22Rv1 (cell line): Measurements from ENCODE around the gene FARS2.

Experiments used
- ZFX ChIP-seq: fragments of 450-650 bp; IDR thresholded peaks from 2 replicates; pipeline ENCODE4 v1.6.1; 2017; ENCODE audit warnings: antibody characterized with exemption, borderline replicate concordance
- TF ChIP-seq, protein P1 (sequence below): fragments of 450-650 bp; IDR thresholded peaks from 2 replicates; pipeline ENCODE4 v1.5.1; 2017; ENCODE audit warnings: mild to moderate bottlenecking

DNA sequence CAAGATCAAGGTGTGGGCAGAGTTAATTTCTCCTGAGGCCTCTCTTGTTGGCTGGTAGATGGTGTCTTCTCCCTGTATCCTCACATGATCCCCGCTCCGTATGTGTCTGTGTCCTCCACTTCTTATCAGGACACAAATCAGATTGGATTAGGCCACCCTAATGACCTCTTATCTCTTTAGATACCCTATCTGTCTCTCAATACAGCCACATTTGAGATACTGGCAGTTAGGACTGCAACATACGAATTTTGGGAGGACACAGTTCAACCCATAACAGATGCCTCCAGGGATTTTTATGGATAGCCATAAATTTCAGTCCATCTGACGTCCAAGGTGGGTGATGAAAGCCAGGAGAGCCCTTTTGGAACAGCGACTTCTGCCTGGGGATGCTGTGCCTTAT, 376.4 kb downstream of the FARS2 start:
- TF ChIP-seq, protein P1, sequence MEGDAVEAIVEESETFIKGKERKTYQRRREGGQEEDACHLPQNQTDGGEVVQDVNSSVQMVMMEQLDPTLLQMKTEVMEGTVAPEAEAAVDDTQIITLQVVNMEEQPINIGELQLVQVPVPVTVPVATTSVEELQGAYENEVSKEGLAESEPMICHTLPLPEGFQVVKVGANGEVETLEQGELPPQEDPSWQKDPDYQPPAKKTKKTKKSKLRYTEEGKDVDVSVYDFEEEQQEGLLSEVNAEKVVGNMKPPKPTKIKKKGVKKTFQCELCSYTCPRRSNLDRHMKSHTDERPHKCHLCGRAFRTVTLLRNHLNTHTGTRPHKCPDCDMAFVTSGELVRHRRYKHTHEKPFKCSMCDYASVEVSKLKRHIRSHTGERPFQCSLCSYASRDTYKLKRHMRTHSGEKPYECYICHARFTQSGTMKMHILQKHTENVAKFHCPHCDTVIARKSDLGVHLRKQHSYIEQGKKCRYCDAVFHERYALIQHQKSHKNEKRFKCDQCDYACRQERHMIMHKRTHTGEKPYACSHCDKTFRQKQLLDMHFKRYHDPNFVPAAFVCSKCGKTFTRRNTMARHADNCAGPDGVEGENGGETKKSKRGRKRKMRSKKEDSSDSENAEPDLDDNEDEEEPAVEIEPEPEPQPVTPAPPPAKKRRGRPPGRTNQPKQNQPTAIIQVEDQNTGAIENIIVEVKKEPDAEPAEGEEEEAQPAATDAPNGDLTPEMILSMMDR = no peak
- no peak for TF ChIP-seq ZFX
